Measurements from ENCODE around the gene ABI3. TPM values are rescaled to one million over a fixed set of nuclear protein-coding genes. Genes with fewer than 3 reads are reported as not detected.

The ABI3 gene
- polyA plus RNA-seq, 1 donor from 2014 or later, result not detected

GRCh38 chr17:49239963-49240362, 29.5 kb downstream of the ABI3 start:
- H3K9ac ChIP-seq (ENCODE audit: low read length), result no peak overlapping the region
- H3F3A ChIP-seq (ENCODE audit: insufficient read depth, low read length, poor library complexity, severe bottlenecking), result no peaks in the 10 kb centered on the region
- no peak for TF ChIP-seq RAD21 (conservative IDR thresholded peaks at IDR 0.05)
- no peak for TF ChIP-seq REST (IDR thresholded peaks at IDR 0.05; ENCODE audit: borderline replicate concordance)
- TF ChIP-seq POLR2AphosphoS5 (IDR thresholded peaks at IDR 0.05), result no peak
- no peak for TF ChIP-seq SMC3 (conservative IDR thresholded peaks at IDR 0.05; ENCODE audit: poor library complexity)
- no peak for TF ChIP-seq EZH2 (IDR thresholded peaks at IDR 0.05; ENCODE audit: borderline replicate concordance, insufficient read depth, low read length, poor library complexity, severe bottlenecking)
- no peak overlapping the region for H3K4me3 ChIP-seq (ENCODE audit: low read length)
- no peaks in the 10 kb centered on the region for H3K9me2 ChIP-seq (ENCODE audit: insufficient read depth, low read length)
- no peaks in the 10 kb centered on the region for H3K9me3 ChIP-seq (ENCODE audit: low read length)
- H3K4me2 ChIP-seq (ENCODE audit: low read length), result no peak overlapping the region
- H3K36me3 ChIP-seq (ENCODE audit: insufficient read depth, low read length), result no peaks in the 10 kb centered on the region
- H4K20me1 ChIP-seq (ENCODE audit: insufficient read depth), result no peaks in the 10 kb centered on the region
- no peaks in the 10 kb centered on the region for H3K79me2 ChIP-seq (replicated peaks; ENCODE audit: insufficient read depth, low read length)
- no peak overlapping the region for H3K27ac ChIP-seq (ENCODE audit: low read length)
- no peak overlapping the region for H2AFZ ChIP-seq (ENCODE audit: low read depth, low read length)
- H3K27me3 ChIP-seq (ENCODE audit: insufficient read depth, low read depth, low read length), result no peaks in the 10 kb centered on the region

- Histone ChIP-seq H3K79me2 (replicated peaks; ENCODE audit: insufficient read depth, low read length) (no peaks in the 10 kb centered on the region), H3K27ac (ENCODE audit: low read length) (no peak overlapping the region), H3K4me2 (ENCODE audit: low read length) (no peak overlapping the region), H3K27me3 (ENCODE audit: insufficient read depth, low read depth, low read length) (no peaks in the 10 kb centered on the region), H3K9me2 (ENCODE audit: insufficient read depth, low read length) (no peaks in the 10 kb centered on the region), H3K9ac (ENCODE audit: low read length) (no peak overlapping the region), H3K36me3 (ENCODE audit: insufficient read depth, low read length) (no peaks in the 10 kb centered on the region), H3K4me3 (ENCODE audit: low read length) (no peak overlapping the region), H3K9me3 (ENCODE audit: low read length) (no peaks in the 10 kb centered on the region), H4K20me1 (ENCODE audit: insufficient read depth) (no peaks in the 10 kb centered on the region), H3F3A (ENCODE audit: insufficient read depth, low read length, poor library complexity, severe bottlenecking) (no peaks in the 10 kb centered on the region), H2AFZ (ENCODE audit: low read depth, low read length) (no peak overlapping the region)
- no peak for TF ChIP-seq MXI1 (conservative IDR thresholded peaks at IDR 0.05; ENCODE audit: poor library complexity, severe bottlenecking)
Measured at GRCh38 chr17:49240619-49241018, 30.1 kb downstream of the ABI3 start.

GRCh38 chr17:49241040-49241439, 30.5 kb downstream of the ABI3 start:
- Histone ChIP-seq H3F3A (ENCODE audit: insufficient read depth, low read length, poor library complexity, severe bottlenecking) (no peaks in the 10 kb centered on the region), H3K27me3 (ENCODE audit: insufficient read depth, low read depth, low read length) (no peaks in the 10 kb centered on the region), H3K9me3 (ENCODE audit: low read length) (no peaks in the 10 kb centered on the region), H2AFZ (ENCODE audit: low read depth, low read length) (no peak overlapping the region), H4K20me1 (ENCODE audit: insufficient read depth) (no peaks in the 10 kb centered on the region), H3K79me2 (replicated peaks; ENCODE audit: insufficient read depth, low read length) (no peaks in the 10 kb centered on the region), H3K4me3 (ENCODE audit: low read length) (no peak overlapping the region), H3K9me2 (ENCODE audit: insufficient read depth, low read length) (no peaks in the 10 kb centered on the region), H3K27ac (ENCODE audit: low read length) (no peak overlapping the region), H3K4me2 (ENCODE audit: low read length) (no peak overlapping the region), H3K36me3 (ENCODE audit: insufficient read depth, low read length) (no peaks in the 10 kb centered on the region), H3K9ac (ENCODE audit: low read length) (no peak overlapping the region)
- no peak for TF ChIP-seq REST (IDR thresholded peaks at IDR 0.05; ENCODE audit: borderline replicate concordance)
- TF ChIP-seq POLR2AphosphoS5 (IDR thresholded peaks at IDR 0.05), result no peak
- no peak for TF ChIP-seq RAD21 (conservative IDR thresholded peaks at IDR 0.05)
- no peak for TF ChIP-seq MXI1 (conservative IDR thresholded peaks at IDR 0.05; ENCODE audit: poor library complexity, severe bottlenecking)
- TF ChIP-seq EZH2 (IDR thresholded peaks at IDR 0.05; ENCODE audit: borderline replicate concordance, insufficient read depth, low read length, poor library complexity, severe bottlenecking), result no peak
- TF ChIP-seq SMC3 (conservative IDR thresholded peaks at IDR 0.05; ENCODE audit: poor library complexity), result no peak
- TF ChIP-seq CTCF (IDR thresholded peaks at IDR 0.05; ENCODE audit: poor library complexity, severe bottlenecking), result no peak
- no peak for TF ChIP-seq EP300 (conservative IDR thresholded peaks at IDR 0.05; ENCODE audit: poor library complexity, severe bottlenecking)
- no peak for TF ChIP-seq TAF1 (IDR thresholded peaks at IDR 0.05; ENCODE audit: low read depth)
